GM12873 (cell line): Measurements from ENCODE around the gene AKAP6.

Experiments
- CTCF ChIP-seq: IDR thresholded peaks from 2 replicates; pipeline ENCODE4 v1.5.1; 2012; ENCODE audit warnings: low read depth, mild to moderate bottlenecking, moderate library complexity, low read length, control low read depth; ENCODE audit not compliant: insufficient read depth; ENCODE audit errors: missing control alignments

AKAP6 gene

GRCh38 chr14:32762886-32763285, 433.8 kb downstream of the AKAP6 start:
- no peak for TF ChIP-seq CTCF

GRCh38 chr14:32763673-32764072, 434.6 kb downstream of the AKAP6 start:
- no peak for TF ChIP-seq CTCF

- TF ChIP-seq CTCF, result no peak
Observed at GRCh38 chr14:32764131-32764530, 435.0 kb downstream of the AKAP6 start.

- TF ChIP-seq CTCF, result no peak
Observed at GRCh38 chr14:32770422-32770821, 441.3 kb downstream of the AKAP6 start.

GRCh38 chr14:32774214-32774613, 445.1 kb downstream of the AKAP6 start:
- no peak for TF ChIP-seq CTCF

GRCh38 chr14:32779840-32780239, 450.7 kb downstream of the AKAP6 start:
- TF ChIP-seq CTCF, result no peak

GRCh38 chr14:32784405-32784804, 455.3 kb downstream of the AKAP6 start:
- TF ChIP-seq CTCF, result no peak
